ENCODE data around the gene GKN1.

DNA sequence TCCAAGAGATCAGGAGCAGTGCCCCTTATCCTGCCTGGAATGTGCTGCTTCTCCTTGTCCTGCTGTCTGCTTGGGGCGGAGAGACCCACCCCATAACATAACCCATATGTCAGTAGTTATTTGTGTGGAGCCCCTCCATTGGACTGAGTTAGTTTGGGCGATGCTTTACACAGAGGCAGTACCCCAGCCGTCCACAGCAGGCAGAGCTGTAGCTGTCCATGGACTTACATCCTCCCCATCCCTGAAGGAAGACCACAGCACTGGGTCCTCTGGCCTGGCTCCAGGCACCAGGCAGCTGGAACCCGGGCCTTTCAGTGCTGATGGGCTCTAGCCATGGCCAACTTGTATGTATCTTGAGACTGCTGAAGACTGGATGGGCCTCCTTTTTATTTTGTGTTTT lies 42.0 kb upstream of the GKN1 start:
- TF ChIP-seq CTCF (conservative IDR thresholded peaks at IDR 0.05; ENCODE audit: low read length): no peak
- no peak for TF ChIP-seq EZH2phosphoT487 (IDR thresholded peaks at IDR 0.05; ENCODE audit: borderline replicate concordance)

Data from Loucy (cell line).